Naive thymus-derived CD4-positive, alpha-beta T cell (primary cell): ENCODE results near the gene PPTC7. TPM values are rescaled to one million over a fixed set of nuclear protein-coding genes. Genes with fewer than 3 reads are reported as not detected.
"Not testable (repeated sequence)": the region's sequence is repeated elsewhere in the genome, so short reads cannot be mapped to it uniquely, and the experiment has no call there.

Experiments used
- ATAC-seq: fragments of 150-1000 bp; cut with Tn5 transposase; 2 replicates; pipeline ENCODE4 v1.10.0; 2021; ENCODE audit warnings: mild to moderate bottlenecking, moderate library complexity
- CTCF ChIA-PET: fragments of 350-600 bp; sonication (Branson Sonifier 250); formaldehyde crosslinking; loops from one replicate; lab custom pipeline; 2021; ENCODE audit warnings: antibody characterized with exemption; lab: Charles Lee
- POLR2A ChIA-PET: fragments of 350-600 bp; sonication (Branson Sonifier 250); formaldehyde crosslinking; loops from one replicate; lab custom pipeline; 2021; ENCODE audit warnings: antibody characterized with exemption, inconsistent platforms; lab: Charles Lee
- DNase-seq, 9 donors: peaks; one replicate each; pipeline versions ENCODE4 v3.0.0 to v3.0.0-alpha.2; 2020 to 2022; ENCODE audit warnings: mixed read lengths in 1 of 9
- H3K27ac ChIP-seq: one replicate; pipeline ENCODE4 v1.7.0; 2013; ENCODE audit warnings: mild to moderate bottlenecking, low read depth, low read length, moderate library complexity
- H3K27me3 ChIP-seq, 2 donors: one replicate each; pipeline ENCODE4 v1.7.0; 2013; ENCODE audit warnings: low read length in 2 of 2, mild to moderate bottlenecking in 2 of 2, moderate library complexity in 2 of 2; ENCODE audit not compliant: control insufficient read depth in 2 of 2, insufficient read depth in 2 of 2
- H3K36me3 ChIP-seq, 3 experiments: 1 replicate in 2 of 3; 2 replicates in 1 of 3; pipeline ENCODE4 v1.7.0; 2013; ENCODE audit warnings: low read length in 3 of 3, mild to moderate bottlenecking in 3 of 3, moderate library complexity in 1 of 3; ENCODE audit not compliant: insufficient read depth in 3 of 3, control insufficient read depth in 2 of 3
- H3K4me1 ChIP-seq, 2 donors: one replicate each; pipeline ENCODE4 v1.7.0; 2013; ENCODE audit warnings: low read length in 2 of 2, mild to moderate bottlenecking in 2 of 2, moderate library complexity in 1 of 2; ENCODE audit not compliant: control insufficient read depth in 2 of 2, insufficient read depth in 2 of 2
- H3K4me3 ChIP-seq: 2 replicates; pipeline ENCODE4 v1.7.0; 2013; ENCODE audit warnings: mild to moderate bottlenecking, low read length
- H3K9me3 ChIP-seq, 3 experiments: 1 replicate in 2 of 3; 2 replicates in 1 of 3; pipeline ENCODE4 v1.7.0; 2013; ENCODE audit warnings: low read length in 3 of 3; ENCODE audit not compliant: control insufficient read depth in 2 of 3
- H3K27ac Mint-ChIP-seq, 9 donors: one replicate each; pipeline ENCODE4 v1.8.0; 2020 to 2022; ENCODE audit warnings: mixed read lengths in 9 of 9, mild to moderate bottlenecking in 8 of 9, moderate library complexity in 5 of 9, inconsistent platforms in 2 of 9
- H3K27me3 Mint-ChIP-seq, 5 donors: one replicate each; pipeline ENCODE4 v1.8.0; 2021 to 2022; ENCODE audit warnings: mixed read lengths in 5 of 5, mild to moderate bottlenecking in 1 of 5
- H3K36me3 Mint-ChIP-seq, 5 donors: one replicate each; pipeline ENCODE4 v1.8.0; 2020 to 2022; ENCODE audit warnings: mixed read lengths in 5 of 5, mild to moderate bottlenecking in 3 of 5, inconsistent platforms in 1 of 5
- H3K4me1 Mint-ChIP-seq, 7 donors: one replicate each; pipeline ENCODE4 v1.8.0; 2020 to 2022; ENCODE audit warnings: mixed read lengths in 7 of 7, mild to moderate bottlenecking in 3 of 7, inconsistent platforms in 1 of 7
- H3K4me3 Mint-ChIP-seq, 10 donors: one replicate each; pipeline ENCODE4 v1.8.0; 2020 to 2022; ENCODE audit warnings: mild to moderate bottlenecking in 10 of 10, mixed read lengths in 10 of 10, moderate library complexity in 6 of 10, inconsistent platforms in 2 of 10
- H3K9me3 Mint-ChIP-seq, 11 donors: one replicate each; pipeline ENCODE4 v1.8.0; 2020 to 2022; ENCODE audit warnings: mixed read lengths in 11 of 11, mild to moderate bottlenecking in 4 of 11, inconsistent platforms in 1 of 11, moderate library complexity in 1 of 11
- intact Hi-C, 2 donors: fragments of 100-400 bp; cut with micrococcal nuclease; formaldehyde crosslinking; loops; one replicate each; pipeline ENCODE4 v1.15.1; 2023
- polyA plus RNA-seq, 2 donors: library from polyadenylated mRNA; unstranded; fragments of 300-500 nt; fragmentation: Illumina TruSeq; gene quantifications; one replicate each; pipeline ENCODE4 v1.2.3, GENCODE V29; 2021
- total RNA-seq, 6 experiments: library from RNA in 5 of 6; stranded (reverse) in 5 of 6; gene quantifications; 1 replicate in 5 of 6; 2 replicates in 1 of 6; pipeline ENCODE4 v1.2.3 and lab custom pipeline; 2021 to 2026

PPTC7 gene
- total and polyA plus RNA-seq, 7 experiments from 2014 or later, result 9.7 to 43.8 (median 37.8) TPM

DNA sequence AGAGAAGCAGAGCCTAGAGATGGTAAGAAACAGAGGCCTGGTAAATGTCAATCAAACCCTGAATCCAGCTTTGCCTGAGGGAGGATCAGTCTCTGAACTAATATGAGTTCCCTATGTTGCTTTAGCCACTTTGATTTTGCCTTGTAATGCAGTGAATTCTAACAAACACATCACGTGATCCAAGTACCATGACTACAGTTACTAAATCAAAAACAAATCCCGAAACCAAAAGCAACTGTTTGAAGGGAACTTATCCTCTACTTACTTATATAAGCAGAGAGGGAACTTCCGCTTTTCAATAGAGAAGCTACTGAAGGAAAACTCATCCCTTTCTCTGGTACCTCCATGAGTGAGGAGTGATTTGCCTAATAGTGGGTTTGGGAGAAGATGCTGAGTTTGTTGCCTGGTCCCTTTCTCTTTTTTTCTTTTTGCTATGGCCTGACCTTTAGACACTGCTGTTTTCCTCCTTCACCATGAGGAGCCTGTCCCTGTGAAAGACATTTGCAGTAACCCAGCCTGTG lies 7.7 kb upstream of the PPTC7 start:
- peak overlapping the region; percentile 2 to 73 (median 62) for H3K4me3 Mint-ChIP-seq
- no peaks in the 10 kb centered on the region for H3K9me3 Mint-ChIP-seq
- H3K27me3 Mint-ChIP-seq, result no peaks in the 10 kb centered on the region
- H3K27ac Mint-ChIP-seq, result peak overlapping the region; percentile 91 to 98 (median 95)
- peaks cover 14 to 37% (median 34%) of the 10 kb centered on the region in 7 donors for H3K4me1 Mint-ChIP-seq
- intact Hi-C loops, result loop anchor here (1.0 kb wide), 3 partner anchors 8 to 13 kb away; partner anchors contain the start of gene PPTC7 (in 2 of the 2)
- peak overlapping the region; percentile 76 for H3K27ac ChIP-seq
- no peaks in the 10 kb centered on the region for H3K36me3 Mint-ChIP-seq
- no peaks in the 10 kb centered on the region for H3K9me3 ChIP-seq
- H3K4me1 ChIP-seq, result peaks cover 2 to 29% of the 10 kb centered on the region in 2 donors
- ATAC-seq (peak; percentile 94), DNase-seq (peak in 7 of 9 donors; percentile 53 to 81 (median 74))
- no peaks in the 10 kb centered on the region for H3K27me3 ChIP-seq
- peak overlapping the region; percentile 8 for H3K4me3 ChIP-seq
- CTCF ChIA-PET, result interaction anchor here (0.6 to 2.7 kb wide), 4 partner anchors 8 to 119 kb away, joined by 3 to 18 read pairs (median 4); no protein-coding TSS in a partner anchor
- no peaks in the 10 kb centered on the region for H3K36me3 ChIP-seq
- POLR2A ChIA-PET, result interaction anchor here (1.2 to 2.3 kb wide), 5 partner anchors 9 to 122 kb away, joined by 3 to 8 read pairs (median 5); partner anchors contain the start of gene FAM216A

DNA sequence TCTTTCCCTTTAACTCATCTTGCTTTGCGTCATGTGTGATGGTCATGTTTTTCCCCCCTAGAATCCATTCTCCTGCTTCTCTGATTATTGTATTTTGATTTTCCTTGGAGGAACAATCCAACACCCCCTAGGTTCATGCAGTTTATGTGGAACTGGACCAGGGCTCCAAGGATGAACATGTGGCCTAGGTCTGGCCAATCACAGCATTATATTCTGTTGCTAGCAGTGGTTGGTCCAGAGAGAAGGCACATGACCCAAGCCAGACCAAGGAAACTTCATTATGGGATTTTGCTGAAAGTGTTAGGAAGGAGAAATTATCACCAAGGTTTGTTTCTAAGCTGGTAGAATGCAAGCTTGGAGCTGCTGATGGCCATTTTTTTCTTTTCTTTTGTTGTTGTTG lies 6.9 kb upstream of the PPTC7 start:
- peaks cover 21 to 45% (median 42%) of the 10 kb centered on the region in 7 donors for H3K4me1 Mint-ChIP-seq
- H3K4me3 Mint-ChIP-seq, result peak overlapping the region in 5 of 10 donors; percentile 19 to 73 (median 60)
- no peak overlapping the region for H3K4me3 ChIP-seq
- no peaks in the 10 kb centered on the region for H3K9me3 ChIP-seq
- H3K4me1 ChIP-seq, result peaks cover 8 to 37% of the 10 kb centered on the region in 2 donors
- no peak for DNase-seq
- peak overlapping the region; percentile 91 to 98 (median 95) for H3K27ac Mint-ChIP-seq
- H3K36me3 ChIP-seq, result no peaks in the 10 kb centered on the region
- no peaks in the 10 kb centered on the region for H3K27me3 ChIP-seq
- H3K36me3 Mint-ChIP-seq, result no peaks in the 10 kb centered on the region
- no peaks in the 10 kb centered on the region for H3K9me3 Mint-ChIP-seq
- ATAC-seq, result no peak
- POLR2A ChIA-PET, result interaction anchor here (0.6 to 2.3 kb wide), 3 partner anchors 11 to 121 kb away, joined by 3 to 8 read pairs (median 8); partner anchors contain the start of gene FAM216A
- peak overlapping the region; percentile 76 for H3K27ac ChIP-seq
- no peaks in the 10 kb centered on the region for H3K27me3 Mint-ChIP-seq
- intact Hi-C loops, result loop anchor here in 1 of 2 donors (1.0 kb wide), 2 partner anchors 10 to 12 kb away; no protein-coding TSS in a partner anchor
- CTCF ChIA-PET, result interaction anchor here (0.5 to 2.7 kb wide), 5 partner anchors 9 to 84 kb away, joined by 3 to 18 read pairs (median 3); no protein-coding TSS in a partner anchor

DNA sequence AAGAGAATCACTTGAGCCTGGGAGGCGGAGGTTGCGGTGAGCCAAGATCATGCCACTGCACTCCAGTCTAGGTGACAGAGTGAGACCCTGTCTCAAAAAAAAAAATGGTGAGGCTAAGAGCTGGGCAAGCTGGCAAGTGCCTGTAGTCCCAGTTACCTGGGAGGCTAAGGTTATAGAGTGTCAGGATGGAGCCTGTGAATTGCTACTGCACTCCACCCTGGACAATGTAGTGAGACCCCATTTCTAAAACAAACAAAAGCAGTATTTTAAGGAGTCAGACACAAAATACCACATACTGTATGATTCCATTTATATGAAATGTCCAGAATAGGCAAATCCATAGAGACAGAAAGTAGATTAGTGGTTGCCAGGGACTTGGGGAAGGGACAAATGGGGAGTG lies 4.0 kb upstream of the PPTC7 start:
- not testable (repeated sequence) for H3K4me3 Mint-ChIP-seq, DNase-seq, H3K9me3 Mint-ChIP-seq, H3K36me3 ChIP-seq, H3K4me3 ChIP-seq, H3K36me3 Mint-ChIP-seq, H3K27me3 ChIP-seq, ATAC-seq, H3K27ac ChIP-seq, H3K9me3 ChIP-seq, H3K27me3 Mint-ChIP-seq
- POLR2A ChIA-PET, result interaction anchor here (1.2 to 3.9 kb wide), 3 partner anchors 13 to 19 kb away, joined by 3 to 32 read pairs (median 4); no protein-coding TSS in a partner anchor
- peaks cover 14 to 54% of the 10 kb centered on the region in 2 donors for H3K4me1 ChIP-seq
- intact Hi-C loops, result loop anchor here in 1 of 2 donors (10.0 kb wide), 1 partner anchor 462 kb away; the partner anchor contains the start of gene IFT81
- CTCF ChIA-PET, result interaction anchor here (0.8 to 3.0 kb wide), 5 partner anchors 14 to 156 kb away, joined by 3 to 23 read pairs (median 3); no protein-coding TSS in a partner anchor
- Mint-ChIP-seq H3K27ac (peak overlapping the region in 5 of 9 donors; percentile 3 to 97 (median 81)), H3K4me1 (peaks cover 36 to 65% (median 58%) of the 10 kb centered on the region in 7 donors)

DNA sequence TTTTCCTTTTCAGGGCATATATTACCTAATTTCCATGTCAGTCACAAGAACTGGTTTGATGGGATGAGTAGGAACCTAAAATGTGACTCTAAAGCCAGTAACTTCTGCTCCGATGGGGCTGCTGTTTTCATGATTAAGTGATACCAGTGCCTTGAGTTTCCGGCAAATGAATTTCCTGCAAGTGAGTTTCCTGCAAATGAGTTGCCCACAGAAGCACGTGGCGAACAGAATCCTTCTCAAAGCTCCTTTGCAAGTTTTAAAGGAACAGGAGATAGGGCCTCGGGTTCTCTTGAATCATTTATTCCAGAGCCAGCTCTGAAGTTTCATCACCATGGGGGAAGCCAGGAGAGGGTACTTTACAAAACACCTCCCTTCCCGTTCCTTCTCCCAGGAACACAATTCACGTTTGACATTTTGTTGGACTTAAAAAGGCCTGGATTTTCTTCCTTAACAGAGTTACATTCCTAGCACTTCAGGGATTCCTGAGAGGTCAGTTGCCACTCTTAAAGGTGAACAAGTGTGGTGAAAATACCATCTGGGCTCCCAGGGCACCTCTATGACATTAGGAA lies 2.2 kb upstream of the PPTC7 start:
- Histone ChIP-seq H3K36me3 (peaks cover 0 to 7% (median 0%) of the 10 kb centered on the region in 3 experiments), H3K4me3 (peak overlapping the region; percentile 45), H3K27ac (peak overlapping the region; percentile 97), H3K4me1 (peaks cover 14 to 47% of the 10 kb centered on the region in 2 donors), H3K9me3 (no peaks in the 10 kb centered on the region), H3K27me3 (no peaks in the 10 kb centered on the region)
- DNase-seq, result peak in 7 of 9 donors; percentile 39 to 56 (median 47)
- Mint-ChIP-seq H3K27ac (peak overlapping the region; percentile 82 to 98 (median 95)), H3K27me3 (no peaks in the 10 kb centered on the region), H3K9me3 (no peaks in the 10 kb centered on the region), H3K4me3 (peak overlapping the region; percentile 65 to 94 (median 86)), H3K36me3 (peaks cover 0 to 12% (median 0%) of the 10 kb centered on the region in 5 donors), H3K4me1 (peaks cover 38 to 64% (median 56%) of the 10 kb centered on the region in 7 donors)
- intact Hi-C loops, result loop anchor here in 1 of 2 donors (10.0 kb wide), 1 partner anchor 461 kb away; the partner anchor contains the start of gene IFT81
- ChIA-PET CTCF (interaction anchor here (0.7 to 3.0 kb wide), 8 partner anchors 9 to 135 kb away, joined by 3 to 23 read pairs (median 4); partner anchors contain the start of genes ARPC3, FAM216A and GPN3), POLR2A (interaction anchor here (0.7 to 3.9 kb wide), 16 partner anchors 8 to 152 kb away, joined by 3 to 32 read pairs (median 4); partner anchors contain the start of genes ARPC3, FAM216A, GPN3 and RAD9B)
- no peak for ATAC-seq

DNA sequence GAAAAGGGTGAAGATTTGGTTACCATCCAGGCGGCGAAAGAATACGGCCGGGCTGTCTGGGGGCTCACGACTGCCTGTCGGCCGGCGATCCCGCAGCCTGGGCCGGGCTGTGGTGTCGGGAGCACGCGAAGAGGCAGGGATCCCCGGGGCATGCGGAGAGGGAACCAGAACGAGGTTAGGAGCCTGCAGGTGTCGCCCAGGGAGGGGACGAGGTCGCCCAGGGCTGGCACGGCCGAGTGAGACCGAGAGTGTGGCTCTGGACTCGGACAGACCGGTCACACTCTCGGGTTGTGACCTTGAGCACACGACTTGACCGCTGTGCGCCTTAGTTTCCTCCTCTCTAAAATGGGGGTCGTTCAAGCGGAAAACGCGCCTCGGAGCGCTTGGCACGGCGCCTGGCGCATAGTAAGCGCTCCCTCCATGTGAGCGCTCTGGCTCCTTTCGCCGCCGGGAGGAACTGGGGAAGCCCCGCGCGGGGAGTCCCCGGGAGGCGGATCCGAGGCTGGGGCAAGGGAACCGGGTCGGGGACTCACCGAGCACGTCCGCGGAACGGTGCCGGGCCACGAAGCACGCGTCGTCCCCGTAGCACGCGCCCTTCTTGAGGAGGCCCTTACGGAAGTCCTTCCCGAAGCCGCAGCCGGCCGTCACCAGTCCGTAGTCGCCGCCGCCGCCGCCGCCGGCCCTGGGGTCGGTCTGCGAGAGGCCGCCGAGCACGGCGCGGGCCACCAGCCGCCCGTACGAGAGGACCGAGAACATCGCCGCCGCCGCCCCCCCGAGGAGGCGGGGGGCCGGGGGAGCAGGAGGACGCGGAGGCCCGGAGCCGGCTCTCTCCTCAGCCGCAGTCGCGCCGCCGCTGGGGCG lies 612 bp downstream of the PPTC7 start:
- Histone ChIP-seq H3K27ac (peak overlapping the region; percentile 97), H3K36me3 (peaks cover 0 to 7% (median 0%) of the 10 kb centered on the region in 3 experiments), H3K9me3 (no peaks in the 10 kb centered on the region), H3K4me3 (peak overlapping the region; percentile 72), H3K27me3 (no peaks in the 10 kb centered on the region), H3K4me1 (peaks cover 32 to 61% of the 10 kb centered on the region in 2 donors)
- peak overlapping the region; percentile 84 to 96 (median 93) for H3K27ac Mint-ChIP-seq
- peak overlapping the region; percentile 91 to 97 (median 95) for H3K4me3 Mint-ChIP-seq
- POLR2A ChIA-PET, result interaction anchor here (1.5 kb wide), 1 partner anchor 17 kb away, joined by 4 read pairs; no protein-coding TSS in a partner anchor
- ATAC-seq, result peak; percentile 67
- DNase-seq, result peak; percentile 49 to 86 (median 59)
- CTCF ChIA-PET, result interaction anchor here (3.7 kb wide), 1 partner anchor 19 kb away, joined by 33 read pairs; no protein-coding TSS in a partner anchor
- peaks cover 61 to 82% (median 76%) of the 10 kb centered on the region in 7 donors for H3K4me1 Mint-ChIP-seq
- peaks cover 0 to 21% (median 0%) of the 10 kb centered on the region in 5 donors for H3K36me3 Mint-ChIP-seq
- no peaks in the 10 kb centered on the region for H3K27me3 Mint-ChIP-seq
- intact Hi-C loops, result loop anchor here (1.0 to 10.0 kb wide), 12 partner anchors 9 to 824 kb away; partner anchors contain the start of genes FAM216A (in 2 of the 2), GPN3 (in 2 of the 2), RAD9B (in 2 of the 2) and VPS29 (in 2 of the 2)
- no peaks in the 10 kb centered on the region for H3K9me3 Mint-ChIP-seq
